Measurements from ENCODE around the gene ZNF593OS.

ZNF593OS gene

DNA sequence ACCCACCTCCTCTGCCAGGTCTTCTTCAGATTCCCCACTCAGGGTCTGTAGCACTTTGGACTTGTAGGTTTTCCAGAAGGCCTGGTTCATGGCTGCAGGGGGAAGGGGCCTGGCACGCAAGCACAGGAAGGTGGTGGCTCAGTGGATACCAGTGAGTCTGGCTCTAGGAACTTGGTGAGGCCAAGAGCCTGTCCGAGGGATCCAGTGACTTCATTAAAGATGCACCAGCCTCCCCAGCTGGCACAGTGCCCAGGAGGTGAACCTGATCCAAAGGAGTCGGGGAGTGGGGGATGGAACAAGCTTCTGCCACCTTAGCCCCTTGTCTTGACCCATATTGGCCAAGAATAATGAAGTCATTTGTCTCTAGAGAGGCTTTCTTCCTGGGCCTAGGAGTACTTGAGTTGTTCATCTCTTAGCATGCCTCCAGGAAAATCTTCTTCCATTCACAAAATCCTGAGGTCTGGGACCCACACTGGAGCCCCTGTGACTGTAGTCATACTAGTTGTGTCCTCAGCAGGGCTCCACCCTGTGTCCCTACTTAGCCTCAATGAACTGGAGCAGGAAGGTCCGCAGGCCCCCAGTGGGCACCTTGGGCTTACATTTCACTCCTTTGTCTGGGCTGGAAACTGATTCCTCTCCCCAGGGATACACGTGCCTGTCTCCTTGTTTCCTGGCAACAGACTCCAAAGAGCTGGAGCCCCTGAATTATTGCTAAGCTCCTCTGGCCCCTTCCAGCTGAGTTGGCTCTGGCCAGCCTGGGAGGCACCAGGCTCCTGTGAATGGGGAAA is 3.0 kb downstream of the ZNF593OS start, which contains the start of gene C1orf232:
Gene C1orf232 (minus strand): TSS at position 554 of the 788 bp plus-strand sequence. CDS start 464 bp downstream, at position 90.
- DNase-seq (ENCODE audit: low spot score) = no peak
- ChIA-PET POLR2A (ENCODE audit: low non-redundant PET) (interaction anchor here (0.5 to 1.0 kb wide), 2 partner anchors 65 to 228 kb away, joined by 3 to 5 read pairs; partner anchors contain the start of gene CEP85), CTCF (interaction anchor here (0.5 to 0.7 kb wide), 3 partner anchors 64 to 402 kb away, joined by 3 to 4 read pairs (median 3); no protein-coding TSS in a partner anchor)
- TF ChIP-seq, protein P1, sequence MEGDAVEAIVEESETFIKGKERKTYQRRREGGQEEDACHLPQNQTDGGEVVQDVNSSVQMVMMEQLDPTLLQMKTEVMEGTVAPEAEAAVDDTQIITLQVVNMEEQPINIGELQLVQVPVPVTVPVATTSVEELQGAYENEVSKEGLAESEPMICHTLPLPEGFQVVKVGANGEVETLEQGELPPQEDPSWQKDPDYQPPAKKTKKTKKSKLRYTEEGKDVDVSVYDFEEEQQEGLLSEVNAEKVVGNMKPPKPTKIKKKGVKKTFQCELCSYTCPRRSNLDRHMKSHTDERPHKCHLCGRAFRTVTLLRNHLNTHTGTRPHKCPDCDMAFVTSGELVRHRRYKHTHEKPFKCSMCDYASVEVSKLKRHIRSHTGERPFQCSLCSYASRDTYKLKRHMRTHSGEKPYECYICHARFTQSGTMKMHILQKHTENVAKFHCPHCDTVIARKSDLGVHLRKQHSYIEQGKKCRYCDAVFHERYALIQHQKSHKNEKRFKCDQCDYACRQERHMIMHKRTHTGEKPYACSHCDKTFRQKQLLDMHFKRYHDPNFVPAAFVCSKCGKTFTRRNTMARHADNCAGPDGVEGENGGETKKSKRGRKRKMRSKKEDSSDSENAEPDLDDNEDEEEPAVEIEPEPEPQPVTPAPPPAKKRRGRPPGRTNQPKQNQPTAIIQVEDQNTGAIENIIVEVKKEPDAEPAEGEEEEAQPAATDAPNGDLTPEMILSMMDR (conservative IDR thresholded peaks at IDR 0.05; ENCODE audit: low read depth) = no peak
- peak within 1 kb of the TSS; percentile 55 for H3K27ac ChIP-seq

DNA sequence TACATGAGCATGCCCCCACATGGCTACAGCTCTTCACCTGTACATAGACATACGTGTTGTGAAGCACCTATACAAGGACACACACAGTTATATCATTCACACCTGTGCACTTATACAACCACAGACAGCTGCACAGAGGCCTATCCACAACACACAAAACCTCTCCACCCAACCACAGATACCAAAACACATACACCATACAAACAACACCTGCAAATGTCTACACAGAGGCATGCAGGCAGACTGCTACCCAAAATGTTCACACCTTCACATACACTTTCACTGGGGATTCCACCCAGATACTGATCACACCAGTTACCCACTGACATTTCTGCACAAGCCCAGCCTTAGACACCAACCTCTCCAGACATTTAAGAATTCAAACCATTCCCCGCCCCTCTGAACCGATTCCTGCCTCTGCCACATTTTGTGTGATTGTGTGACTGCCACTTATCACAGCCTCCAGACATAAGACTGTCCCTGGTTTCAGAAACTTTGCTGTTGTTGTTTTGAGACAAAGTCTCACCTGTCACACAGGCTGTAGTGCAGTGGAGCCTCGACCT is 4.8 kb downstream of the ZNF593OS start:
- DNase-seq (ENCODE audit: low spot score) = no peak
- H3K27ac ChIP-seq = no peak overlapping the region
- ChIA-PET POLR2A (ENCODE audit: low non-redundant PET) (no interaction called here), CTCF (interaction anchor here (0.6 kb wide), 1 partner anchor 242 kb away, joined by 4 read pairs; no protein-coding TSS in a partner anchor)
- TF ChIP-seq, protein P1 (conservative IDR thresholded peaks at IDR 0.05; ENCODE audit: low read depth) = no peak

DNA sequence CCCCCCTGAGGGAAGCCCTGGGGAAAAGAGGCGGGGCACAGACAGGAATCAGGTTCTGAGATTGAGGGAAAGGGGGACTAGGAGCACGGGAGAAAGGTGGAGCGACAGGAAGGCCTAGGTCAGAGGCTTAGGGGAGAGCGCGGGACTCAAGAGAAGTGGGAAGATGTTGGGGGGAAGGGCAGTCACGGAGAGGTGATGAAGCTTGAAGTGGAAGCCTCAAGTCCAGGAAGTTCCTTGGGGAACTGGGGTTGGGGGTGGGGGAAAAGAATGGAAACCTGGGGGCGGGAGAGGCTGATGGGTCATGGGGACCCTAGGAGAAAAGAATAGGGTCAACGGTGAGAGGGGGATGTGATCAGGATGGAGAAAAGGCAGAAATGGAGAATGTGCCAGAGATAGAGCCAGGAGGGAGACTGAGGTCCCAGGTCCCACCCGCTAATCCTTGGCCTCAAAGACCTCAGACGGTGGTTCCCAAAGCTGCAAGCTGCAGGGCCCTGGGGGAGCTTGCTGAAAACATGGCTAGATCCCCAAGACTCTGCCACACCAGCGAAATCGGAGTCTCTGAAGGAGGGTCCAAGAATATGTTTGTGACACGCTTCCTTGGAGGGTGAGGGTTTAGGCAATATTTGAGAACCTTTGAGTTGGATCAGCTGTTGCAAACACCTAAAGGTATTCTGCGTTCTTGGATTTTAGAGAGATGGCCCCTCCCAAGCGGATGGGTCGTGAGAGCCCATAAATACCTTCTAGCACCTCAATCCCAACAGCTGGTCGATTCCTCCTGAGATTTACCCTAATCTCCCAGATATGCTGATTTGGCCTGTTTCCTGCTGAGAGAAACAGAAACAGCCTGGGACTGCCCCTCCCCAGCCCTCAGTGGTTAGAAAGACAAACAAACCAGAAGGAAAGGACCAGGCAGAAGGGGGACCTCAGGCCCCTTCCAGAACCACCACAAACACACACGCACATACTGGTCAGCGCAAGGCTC is 6.5 kb downstream of the ZNF593OS start:
- no peak overlapping the region for H3K27ac ChIP-seq
- POLR2A ChIA-PET (ENCODE audit: low non-redundant PET) = no interaction called here
- no peak for DNase-seq (ENCODE audit: low spot score)
- TF ChIP-seq, protein P1 (conservative IDR thresholded peaks at IDR 0.05; ENCODE audit: low read depth) = no peak
- CTCF ChIA-PET = interaction anchor here (0.7 to 1.2 kb wide), 3 partner anchors 60 to 223 kb away, joined by 3 to 4 read pairs (median 4); partner anchors contain the start of gene CEP85

DNA sequence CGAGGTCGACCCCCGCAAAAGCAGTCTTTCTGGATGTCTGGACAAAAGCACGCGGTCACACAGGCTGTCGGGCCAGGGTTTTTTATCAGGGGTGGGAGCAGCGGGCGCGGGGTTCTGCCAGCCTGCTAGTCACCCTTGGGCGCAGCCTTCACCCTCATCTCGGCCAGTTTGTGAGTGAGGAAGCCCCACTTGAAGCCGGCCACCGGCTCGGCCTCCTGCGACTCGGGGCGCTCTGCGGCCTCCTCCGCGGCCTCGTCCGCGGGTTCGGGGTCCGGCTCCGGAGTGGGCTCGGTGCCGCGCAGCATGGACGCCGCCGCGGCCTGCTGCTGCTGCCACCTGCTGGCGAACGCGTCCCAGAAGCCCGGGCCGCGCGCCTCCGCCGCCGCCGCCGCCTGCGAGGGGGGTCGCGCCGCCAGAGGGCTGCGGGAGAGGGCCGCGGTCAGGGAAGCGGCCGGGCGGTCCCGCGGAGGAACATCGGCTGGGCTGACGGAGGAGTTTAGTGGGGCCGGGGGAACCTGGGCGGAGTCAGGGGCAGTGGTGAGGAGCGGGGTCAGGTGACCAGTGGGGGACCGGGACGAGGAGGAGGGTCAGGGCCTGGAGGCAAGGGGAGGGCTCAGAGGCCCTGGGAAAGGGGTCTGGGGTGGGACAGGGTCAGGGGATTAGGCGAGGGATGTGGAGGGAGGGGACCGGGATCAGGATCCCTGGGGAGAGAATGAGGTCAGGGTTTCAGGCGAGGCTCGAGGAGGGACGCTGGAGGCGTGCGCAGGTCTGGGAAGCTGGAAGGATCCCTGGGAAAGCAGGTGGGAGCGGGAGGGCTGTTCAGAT is 7.4 kb downstream of the ZNF593OS start:
- no peak overlapping the region for H3K27ac ChIP-seq
- TF ChIP-seq, protein P1 (conservative IDR thresholded peaks at IDR 0.05; ENCODE audit: low read depth) = peak; percentile 91
- no peak for DNase-seq (ENCODE audit: low spot score)
- POLR2A ChIA-PET (ENCODE audit: low non-redundant PET) = no interaction called here
- CTCF ChIA-PET = interaction anchor here (0.6 to 1.2 kb wide), 9 partner anchors 19 to 902 kb away, joined by 3 to 6 read pairs (median 3); partner anchors contain the start of gene CEP85

DNA sequence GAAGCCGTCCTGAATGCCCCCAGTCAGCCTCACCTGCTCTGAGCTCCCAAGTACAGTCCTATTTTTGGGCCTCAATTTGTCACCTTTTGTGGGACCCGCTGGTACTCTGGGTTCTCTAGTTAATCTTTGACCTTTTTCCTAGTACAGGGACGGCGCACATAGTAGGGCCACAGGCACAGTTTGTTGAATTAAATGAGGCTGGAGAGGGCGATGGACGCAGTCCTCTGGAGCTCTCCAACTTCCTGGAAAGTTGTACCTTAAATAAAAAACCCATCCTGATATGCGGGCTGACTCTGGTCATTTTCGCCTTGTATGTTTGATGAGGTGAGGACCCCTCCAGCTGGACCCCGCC is 8.0 kb downstream of the ZNF593OS start:
- DNase-seq (ENCODE audit: low spot score) = no peak
- TF ChIP-seq, protein P1 (conservative IDR thresholded peaks at IDR 0.05; ENCODE audit: low read depth) = no peak
- CTCF ChIA-PET = interaction anchor here (0.6 to 0.9 kb wide), 8 partner anchors 19 to 903 kb away, joined by 3 to 6 read pairs (median 4); no protein-coding TSS in a partner anchor
- H3K27ac ChIP-seq = no peak overlapping the region
- POLR2A ChIA-PET (ENCODE audit: low non-redundant PET) = no interaction called here

Data from RWPE1 (cell line).